ENCODE data around the gene TRIM52. TPM values are rescaled to one million over a fixed set of nuclear protein-coding genes. Genes with fewer than 3 reads are reported as not detected.

TRIM52 gene
- total RNA-seq, 4 donors from 2014 or later: 2.0 to 11.1 (median 3.3) TPM

GRCh38 chr5:181243018-181243563, 17.9 kb downstream of the TRIM52 start:
- peak overlapping the region; percentile 50 to 86 (median 72) for H3K4me3 ChIP-seq
- H3K36me3 ChIP-seq: peaks cover 33 to 43% (median 33%) of the 10 kb centered on the region in 3 donors
- H3K9me3 ChIP-seq: no peaks in the 10 kb centered on the region
- intact Hi-C loops (cut with DNase I): no loop called here
- H3K27ac ChIP-seq: peak overlapping the region; percentile 90 to 98 (median 96)
- 0% methylated on average over 8 to 15 of the region's 25 CpGs for WGBS, 2 donors
- DNase-seq: no peak
- H3K27me3 ChIP-seq: no peaks in the 10 kb centered on the region
- no peak for TF ChIP-seq POLR2A (IDR thresholded peaks at IDR 0.05)
- no peak for TF ChIP-seq CTCF (IDR thresholded peaks at IDR 0.05)
- peaks cover 22 to 84% (median 38%) of the 10 kb centered on the region in 3 donors for H3K4me1 ChIP-seq

GRCh38 chr5:181242031-181242451, 18.9 kb downstream of the TRIM52 start:
- DNase-seq: no peak
- Histone ChIP-seq H3K36me3 (peaks cover 43 to 54% (median 44%) of the 10 kb centered on the region in 3 donors), H3K27ac (peak overlapping the region; percentile 90 to 98 (median 96)), H3K27me3 (no peaks in the 10 kb centered on the region), H3K4me3 (peak overlapping the region; percentile 50 to 86 (median 72)), H3K9me3 (no peaks in the 10 kb centered on the region), H3K4me1 (peaks cover 15 to 77% (median 33%) of the 10 kb centered on the region in 3 donors)
- intact Hi-C loops (cut with DNase I): no loop called here
- TF ChIP-seq POLR2A (IDR thresholded peaks at IDR 0.05) (no peak), CTCF (IDR thresholded peaks at IDR 0.05) (no peak)
- 27 to 36% methylated on average over 6 of the region's 6 CpGs for WGBS, 2 donors

- peaks cover 46 to 59% (median 49%) of the 10 kb centered on the region in 3 donors for H3K36me3 ChIP-seq
- TF ChIP-seq CTCF (IDR thresholded peaks at IDR 0.05): no peak
- no peak for TF ChIP-seq POLR2A (IDR thresholded peaks at IDR 0.05)
- peaks cover 15 to 72% (median 33%) of the 10 kb centered on the region in 3 donors for H3K4me1 ChIP-seq
- DNase-seq: no peak
- peak overlapping the region in 2 of 4 donors; percentile 62 to 86 for H3K4me3 ChIP-seq
- no peaks in the 10 kb centered on the region for H3K9me3 ChIP-seq
- intact Hi-C loops (cut with DNase I): no loop called here
- H3K27ac ChIP-seq: peak overlapping the region; percentile 90 to 98 (median 96)
- WGBS, 2 donors: 25% methylated on average over 6 of the region's 6 CpGs
- no peaks in the 10 kb centered on the region for H3K27me3 ChIP-seq
These were observed 19.5 kb downstream of the TRIM52 start for GRCh38 chr5:181241393-181241975.

- Histone ChIP-seq H3K27me3 (no peaks in the 10 kb centered on the region), H3K27ac (no peak overlapping the region), H3K4me3 (no peak overlapping the region), H3K36me3 (peaks cover 46 to 82% (median 67%) of the 10 kb centered on the region in 3 donors), H3K9me3 (no peaks in the 10 kb centered on the region), H3K4me1 (peaks cover 0 to 53% (median 21%) of the 10 kb centered on the region in 3 donors)
- intact Hi-C loops (cut with DNase I): no loop called here
- WGBS, 2 donors: 87 to 90% methylated on average over 9 of the region's 9 CpGs
- TF ChIP-seq CTCF (IDR thresholded peaks at IDR 0.05) (no peak), POLR2A (IDR thresholded peaks at IDR 0.05) (no peak)
- DNase-seq: no peak
These were observed 21.8 kb downstream of the TRIM52 start for GRCh38 chr5:181239062-181239663.

All from esophagus squamous epithelium (tissue), 5 donors.